Measurements from ENCODE around the gene PEX14.

DNA sequence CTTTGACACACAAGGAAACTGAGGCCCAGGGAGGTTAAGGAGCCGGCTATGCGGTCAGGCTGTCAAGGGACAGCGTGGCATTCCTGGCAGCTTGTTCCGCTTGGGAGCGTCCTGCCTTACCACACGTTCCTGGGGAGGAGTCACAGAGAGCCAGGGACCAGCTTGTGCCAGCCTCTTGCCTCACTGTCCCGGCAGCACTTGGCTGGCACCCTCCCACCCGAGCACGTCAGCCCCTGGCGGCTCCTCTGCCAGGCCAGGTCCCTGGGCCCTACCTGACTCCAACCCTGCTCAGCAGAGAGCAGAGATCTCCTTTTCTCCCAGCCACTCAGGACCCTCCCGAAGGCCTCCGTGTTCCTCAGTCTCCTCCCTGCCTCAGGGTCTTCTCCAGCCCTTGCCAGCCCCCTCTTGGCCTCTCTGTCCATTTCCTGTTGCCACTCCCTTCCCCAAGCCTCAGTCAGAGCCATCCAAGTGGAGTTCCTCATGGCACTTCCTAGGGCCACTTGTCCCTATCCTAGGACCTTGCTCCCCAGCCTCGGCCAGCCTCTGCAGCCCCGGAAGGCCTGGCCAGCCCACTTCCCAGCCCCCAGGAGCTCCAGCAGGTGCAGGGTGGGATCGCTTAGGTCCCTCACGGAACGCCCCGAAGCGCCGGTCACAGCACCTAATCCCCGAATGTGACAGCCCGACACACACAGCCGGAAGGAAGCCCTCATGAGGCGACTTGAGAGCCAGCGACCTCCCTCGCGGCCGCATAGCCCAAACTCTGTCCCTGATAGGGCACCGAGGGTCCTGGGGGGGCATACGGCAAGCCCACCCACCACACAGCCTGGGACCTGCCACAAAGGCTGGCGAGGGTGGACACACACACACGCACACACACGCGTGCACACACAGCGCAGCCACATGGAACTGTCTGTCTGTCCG, 191.4 kb downstream of the PEX14 start:
- TF ChIP-seq, protein P1, sequence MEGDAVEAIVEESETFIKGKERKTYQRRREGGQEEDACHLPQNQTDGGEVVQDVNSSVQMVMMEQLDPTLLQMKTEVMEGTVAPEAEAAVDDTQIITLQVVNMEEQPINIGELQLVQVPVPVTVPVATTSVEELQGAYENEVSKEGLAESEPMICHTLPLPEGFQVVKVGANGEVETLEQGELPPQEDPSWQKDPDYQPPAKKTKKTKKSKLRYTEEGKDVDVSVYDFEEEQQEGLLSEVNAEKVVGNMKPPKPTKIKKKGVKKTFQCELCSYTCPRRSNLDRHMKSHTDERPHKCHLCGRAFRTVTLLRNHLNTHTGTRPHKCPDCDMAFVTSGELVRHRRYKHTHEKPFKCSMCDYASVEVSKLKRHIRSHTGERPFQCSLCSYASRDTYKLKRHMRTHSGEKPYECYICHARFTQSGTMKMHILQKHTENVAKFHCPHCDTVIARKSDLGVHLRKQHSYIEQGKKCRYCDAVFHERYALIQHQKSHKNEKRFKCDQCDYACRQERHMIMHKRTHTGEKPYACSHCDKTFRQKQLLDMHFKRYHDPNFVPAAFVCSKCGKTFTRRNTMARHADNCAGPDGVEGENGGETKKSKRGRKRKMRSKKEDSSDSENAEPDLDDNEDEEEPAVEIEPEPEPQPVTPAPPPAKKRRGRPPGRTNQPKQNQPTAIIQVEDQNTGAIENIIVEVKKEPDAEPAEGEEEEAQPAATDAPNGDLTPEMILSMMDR (IDR thresholded peaks at IDR 0.05; ENCODE audit: poor library complexity, severe bottlenecking), result no peak
- TF ChIP-seq EP300 (conservative IDR thresholded peaks at IDR 0.05; ENCODE audit: poor library complexity, severe bottlenecking), result no peak
- no peak for TF ChIP-seq POLR2AphosphoS5 (IDR thresholded peaks at IDR 0.05)
- TF ChIP-seq EZH2 (IDR thresholded peaks at IDR 0.05; ENCODE audit: borderline replicate concordance, insufficient read depth, low read length, poor library complexity, severe bottlenecking), result no peak
- TF ChIP-seq SMC3 (conservative IDR thresholded peaks at IDR 0.05; ENCODE audit: poor library complexity), result no peak
- TF ChIP-seq, protein P2, sequence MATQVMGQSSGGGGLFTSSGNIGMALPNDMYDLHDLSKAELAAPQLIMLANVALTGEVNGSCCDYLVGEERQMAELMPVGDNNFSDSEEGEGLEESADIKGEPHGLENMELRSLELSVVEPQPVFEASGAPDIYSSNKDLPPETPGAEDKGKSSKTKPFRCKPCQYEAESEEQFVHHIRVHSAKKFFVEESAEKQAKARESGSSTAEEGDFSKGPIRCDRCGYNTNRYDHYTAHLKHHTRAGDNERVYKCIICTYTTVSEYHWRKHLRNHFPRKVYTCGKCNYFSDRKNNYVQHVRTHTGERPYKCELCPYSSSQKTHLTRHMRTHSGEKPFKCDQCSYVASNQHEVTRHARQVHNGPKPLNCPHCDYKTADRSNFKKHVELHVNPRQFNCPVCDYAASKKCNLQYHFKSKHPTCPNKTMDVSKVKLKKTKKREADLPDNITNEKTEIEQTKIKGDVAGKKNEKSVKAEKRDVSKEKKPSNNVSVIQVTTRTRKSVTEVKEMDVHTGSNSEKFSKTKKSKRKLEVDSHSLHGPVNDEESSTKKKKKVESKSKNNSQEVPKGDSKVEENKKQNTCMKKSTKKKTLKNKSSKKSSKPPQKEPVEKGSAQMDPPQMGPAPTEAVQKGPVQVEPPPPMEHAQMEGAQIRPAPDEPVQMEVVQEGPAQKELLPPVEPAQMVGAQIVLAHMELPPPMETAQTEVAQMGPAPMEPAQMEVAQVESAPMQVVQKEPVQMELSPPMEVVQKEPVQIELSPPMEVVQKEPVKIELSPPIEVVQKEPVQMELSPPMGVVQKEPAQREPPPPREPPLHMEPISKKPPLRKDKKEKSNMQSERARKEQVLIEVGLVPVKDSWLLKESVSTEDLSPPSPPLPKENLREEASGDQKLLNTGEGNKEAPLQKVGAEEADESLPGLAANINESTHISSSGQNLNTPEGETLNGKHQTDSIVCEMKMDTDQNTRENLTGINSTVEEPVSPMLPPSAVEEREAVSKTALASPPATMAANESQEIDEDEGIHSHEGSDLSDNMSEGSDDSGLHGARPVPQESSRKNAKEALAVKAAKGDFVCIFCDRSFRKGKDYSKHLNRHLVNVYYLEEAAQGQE (IDR thresholded peaks at IDR 0.05; ENCODE audit: borderline replicate concordance), result no peak
- TF ChIP-seq RAD21 (conservative IDR thresholded peaks at IDR 0.05), result no peak
- no peak for TF ChIP-seq TAF1 (IDR thresholded peaks at IDR 0.05; ENCODE audit: low read depth)
